Left ventricle myocardium inferior (tissue), 1 donor: Measurements from ENCODE around the gene VWF. TPM values are rescaled to one million over a fixed set of nuclear protein-coding genes. Genes with fewer than 3 reads are reported as not detected.

Experiments used
- DNase-seq: peaks from one replicate; pipeline ENCODE4 v3.0.0-alpha.2; 2020
- H3K27ac ChIP-seq: fragments of 200-600 bp; replicated peaks from 2 replicates; pipeline ENCODE4 v1.8.0; 2021
- H3K27me3 ChIP-seq: fragments of 200-600 bp; 2 replicates; pipeline ENCODE4 v1.8.0; 2021; ENCODE audit warnings: low read depth
- H3K36me3 ChIP-seq: fragments of 200-600 bp; 2 replicates; pipeline ENCODE4 v1.8.0; 2021
- H3K4me1 ChIP-seq: fragments of 200-600 bp; 2 replicates; pipeline ENCODE4 v1.8.0; 2021
- H3K4me3 ChIP-seq: fragments of 200-600 bp; 2 replicates; pipeline ENCODE4 v1.8.0; 2021; ENCODE audit warnings: mild to moderate bottlenecking, moderate library complexity
- H3K9me3 ChIP-seq: fragments of 200-600 bp; replicated peaks from 2 replicates; pipeline ENCODE4 v1.8.0; 2021
- intact Hi-C: fragments of 100-400 bp; cut with micrococcal nuclease; formaldehyde crosslinking; loops from one replicate; pipeline ENCODE4 v1.11.0; 2022
- long read RNA-seq: library from polyadenylated mRNA; unstranded; transcript quantifications from one replicate; pipeline ENCODE4 v2.0.0, GENCODE V29; 2021
- total RNA-seq: library from RNA; stranded (reverse); fragmentation: NEBNext Ultra II Directional; extraction: Animal tissue kit (Norgen Biotek cat#: 25700); gene quantifications from one replicate; pipeline ENCODE4 v1.2.1, GENCODE V29; 2021
- TF ChIP-seq, protein P1 (sequence below): fragments of 200-600 bp; IDR thresholded peaks from 2 replicates; pipeline ENCODE4 v1.8.0; 2021; ENCODE audit warnings: antibody characterized with exemption, mild to moderate bottlenecking, borderline replicate concordance
- donor health status: DM: no; HTN: yes; CAD: no; lungs with severe emphysema.

VWF gene
- 250 TPM for total RNA-seq
- long read RNA-seq, full-length matches to known transcripts = 2 of 218 reads
- long read RNA-seq, partial matches to known transcripts = 199 of 218 reads
- long read RNA-seq, other reads (novel, unspliced or antisense) = 17 of 218 reads

DNA sequence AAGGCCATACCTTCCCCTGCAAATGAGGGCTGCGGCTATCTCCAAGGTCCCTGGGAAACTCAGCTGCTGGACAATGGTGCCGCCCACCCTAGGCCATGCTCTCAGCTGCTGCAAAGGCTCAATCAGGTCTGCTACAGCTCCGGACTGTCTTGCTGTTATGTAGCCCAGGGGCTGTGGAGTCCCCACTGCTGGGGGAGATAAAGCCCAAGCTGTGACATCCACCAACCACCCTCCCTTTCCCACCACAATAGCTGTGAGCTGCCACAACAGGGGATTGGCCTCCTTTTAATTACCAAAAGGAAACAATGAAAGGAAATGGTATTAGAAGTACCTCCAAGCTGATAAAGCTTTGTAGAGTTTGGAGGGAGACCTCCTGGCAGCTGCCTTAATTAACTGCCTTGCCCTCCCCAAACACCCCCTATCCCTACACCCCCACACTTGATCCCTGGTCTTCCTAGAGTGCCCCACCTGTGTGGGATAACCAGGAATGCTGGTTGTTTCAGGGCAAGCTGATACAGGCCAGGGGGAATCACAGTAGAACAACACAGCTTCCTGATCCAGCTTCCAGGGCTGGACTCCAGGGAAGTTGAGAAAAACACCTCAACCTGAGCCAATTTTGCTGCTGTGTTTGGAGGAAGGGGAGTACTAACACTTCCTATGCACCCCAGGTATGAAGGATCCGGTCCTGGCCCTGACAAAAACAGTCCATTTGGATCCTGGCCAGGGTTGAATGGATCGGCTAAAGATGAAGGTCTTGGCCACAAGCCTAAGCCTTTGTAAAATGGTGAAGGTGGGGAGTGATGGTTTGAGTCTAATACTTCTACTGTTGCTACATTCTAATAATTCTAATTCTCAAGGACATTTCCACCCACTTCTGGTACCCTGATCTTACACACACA, at the start of gene VWF:
Gene VWF (minus strand): TSS at position 260 of the 899 bp plus-strand sequence. CDS start 1,474 bp downstream, outside the sequence.
- intact Hi-C loops = no loop called here
- H3K4me1 ChIP-seq = peaks cover 9% of the 10 kb centered on the region
- TF ChIP-seq, protein P1, sequence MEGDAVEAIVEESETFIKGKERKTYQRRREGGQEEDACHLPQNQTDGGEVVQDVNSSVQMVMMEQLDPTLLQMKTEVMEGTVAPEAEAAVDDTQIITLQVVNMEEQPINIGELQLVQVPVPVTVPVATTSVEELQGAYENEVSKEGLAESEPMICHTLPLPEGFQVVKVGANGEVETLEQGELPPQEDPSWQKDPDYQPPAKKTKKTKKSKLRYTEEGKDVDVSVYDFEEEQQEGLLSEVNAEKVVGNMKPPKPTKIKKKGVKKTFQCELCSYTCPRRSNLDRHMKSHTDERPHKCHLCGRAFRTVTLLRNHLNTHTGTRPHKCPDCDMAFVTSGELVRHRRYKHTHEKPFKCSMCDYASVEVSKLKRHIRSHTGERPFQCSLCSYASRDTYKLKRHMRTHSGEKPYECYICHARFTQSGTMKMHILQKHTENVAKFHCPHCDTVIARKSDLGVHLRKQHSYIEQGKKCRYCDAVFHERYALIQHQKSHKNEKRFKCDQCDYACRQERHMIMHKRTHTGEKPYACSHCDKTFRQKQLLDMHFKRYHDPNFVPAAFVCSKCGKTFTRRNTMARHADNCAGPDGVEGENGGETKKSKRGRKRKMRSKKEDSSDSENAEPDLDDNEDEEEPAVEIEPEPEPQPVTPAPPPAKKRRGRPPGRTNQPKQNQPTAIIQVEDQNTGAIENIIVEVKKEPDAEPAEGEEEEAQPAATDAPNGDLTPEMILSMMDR = no peak
- no peaks in the 10 kb centered on the region for H3K9me3 ChIP-seq
- H3K4me3 ChIP-seq = peak within 1 kb of the TSS; percentile 63
- H3K27me3 ChIP-seq = no peaks in the 10 kb centered on the region
- peak within 1 kb of the TSS; percentile 88 for H3K27ac ChIP-seq
- DNase-seq = no peak
- H3K36me3 ChIP-seq = peaks cover 4% of the 10 kb centered on the region

DNA sequence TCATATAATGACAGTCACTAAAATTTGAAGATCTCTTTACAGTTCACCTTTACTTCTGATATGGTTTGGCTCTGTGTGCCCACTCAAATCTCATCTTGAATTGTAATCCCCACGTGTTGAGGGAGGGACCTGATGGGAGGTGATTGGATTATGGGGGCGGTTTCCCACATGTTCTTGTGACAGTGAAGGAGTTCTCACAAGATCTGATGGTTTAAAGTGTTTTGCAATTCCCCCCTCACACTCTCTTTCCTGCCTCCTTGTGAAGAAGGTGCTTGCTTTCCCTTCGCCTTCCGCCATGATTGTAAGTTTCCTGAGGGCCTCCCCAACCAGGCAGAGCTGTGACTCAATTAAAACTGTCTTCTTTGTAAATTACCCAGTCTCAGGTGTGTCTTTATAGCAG, 48.4 kb upstream of the VWF start:
- no peaks in the 10 kb centered on the region for H3K9me3 ChIP-seq

GRCh38 chr12:6172086-6172485, 47.6 kb upstream of the VWF start:
- no peak overlapping the region for H3K4me3 ChIP-seq
- H3K36me3 ChIP-seq = no peaks in the 10 kb centered on the region
- intact Hi-C loops = no loop called here
- H3K9me3 ChIP-seq = no peaks in the 10 kb centered on the region
- peaks cover 26% of the 10 kb centered on the region for H3K4me1 ChIP-seq
- TF ChIP-seq, protein P1 = no peak
- H3K27me3 ChIP-seq = no peaks in the 10 kb centered on the region
- H3K27ac ChIP-seq = peak overlapping the region; percentile 86
- DNase-seq = no peak

More for the DNA sequence above, 48.4 kb upstream of the VWF start:
- Histone ChIP-seq H3K4me3 (no peak overlapping the region), H3K4me1 (peaks cover 18% of the 10 kb centered on the region), H3K27ac (peak overlapping the region; percentile 86), H3K36me3 (no peaks in the 10 kb centered on the region), H3K27me3 (no peaks in the 10 kb centered on the region)
- TF ChIP-seq, protein P1 = no peak
- no peak for DNase-seq
- intact Hi-C loops = no loop called here

DNA sequence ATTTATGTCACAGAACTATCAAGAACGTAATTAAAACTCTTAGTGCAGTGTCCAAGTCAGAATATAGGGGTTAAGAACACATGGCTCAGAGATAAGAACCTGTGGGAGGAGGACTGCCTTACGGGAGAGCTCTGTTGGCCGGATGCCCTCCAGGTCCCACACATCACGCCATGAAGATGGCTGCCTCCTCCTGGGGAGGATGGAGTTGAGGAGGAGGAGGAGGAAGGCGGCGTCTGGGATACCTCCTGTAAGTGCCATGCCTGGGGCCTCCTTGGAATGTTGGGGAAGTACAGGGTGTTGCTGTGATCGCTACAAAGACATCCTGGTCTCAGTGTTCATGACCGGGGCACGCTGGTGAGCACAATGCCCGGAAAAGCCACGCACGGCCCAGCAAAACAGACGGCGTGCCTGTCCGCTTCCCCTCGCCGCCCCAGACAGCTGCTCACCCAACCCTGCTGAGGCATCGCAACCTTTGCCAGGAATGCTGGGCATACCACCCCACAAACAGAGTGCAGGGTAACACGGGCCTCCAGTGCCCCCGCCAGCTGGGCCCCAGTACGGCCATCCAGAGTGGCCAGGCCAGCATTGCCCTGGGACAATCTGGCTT, 47.0 kb upstream of the VWF start:
- TF ChIP-seq, protein P1 = no peak

DNA sequence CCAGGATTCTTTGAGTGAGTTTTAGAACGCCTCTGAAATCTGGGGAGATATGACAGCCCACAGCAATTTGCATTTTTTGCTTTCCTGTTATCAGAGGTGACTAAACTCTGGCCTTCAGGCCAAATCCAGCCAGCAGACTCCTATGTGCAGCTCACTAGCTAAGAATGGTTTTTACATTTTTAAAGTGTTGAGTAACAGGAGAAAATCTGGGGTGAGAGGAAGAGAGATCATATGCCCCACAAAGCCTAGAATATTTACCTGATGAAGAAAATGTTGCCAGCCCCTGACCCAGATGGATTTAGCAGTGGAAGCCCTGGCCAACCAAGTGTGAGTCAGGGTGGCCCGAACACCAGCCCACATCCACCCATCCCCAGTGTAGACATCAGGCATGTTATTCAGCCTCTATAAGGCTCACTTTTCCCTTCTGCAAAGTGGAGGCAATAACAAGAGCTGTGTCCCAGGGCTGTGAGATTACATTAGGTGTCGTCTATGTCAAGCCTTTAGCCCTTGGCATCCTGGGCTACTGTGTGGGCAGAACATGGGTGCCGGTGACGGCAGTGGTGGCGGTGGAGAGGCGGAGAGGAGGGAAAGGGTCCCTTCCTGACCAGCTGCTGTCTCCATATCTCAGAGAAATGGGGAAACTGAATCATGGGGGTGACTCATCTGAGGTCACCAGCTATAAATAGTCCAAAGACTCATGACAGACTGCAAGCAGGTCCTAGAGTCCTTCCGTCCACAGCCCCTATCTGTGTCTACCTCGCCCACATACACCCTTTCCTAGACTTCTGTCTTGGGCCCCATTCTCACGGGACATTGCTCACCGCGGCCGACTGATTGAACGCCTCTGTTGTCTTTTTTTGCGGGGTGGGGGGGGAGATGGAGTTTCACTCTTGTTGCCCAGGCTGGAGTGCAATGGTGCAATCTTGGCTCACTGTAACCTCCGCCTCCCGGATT, 43.1 kb upstream of the VWF start:
- Histone ChIP-seq H3K27me3 (no peaks in the 10 kb centered on the region), H3K9me3 (no peaks in the 10 kb centered on the region), H3K4me3 (no peak overlapping the region), H3K27ac (peak overlapping the region; percentile 72), H3K4me1 (peaks cover 29% of the 10 kb centered on the region), H3K36me3 (no peaks in the 10 kb centered on the region)
- intact Hi-C loops = no loop called here
- DNase-seq = no peak
- TF ChIP-seq, protein P1 = no peak

More for the DNA sequence above, 47.0 kb upstream of the VWF start:
- H3K27me3 ChIP-seq = no peaks in the 10 kb centered on the region
- H3K36me3 ChIP-seq = no peaks in the 10 kb centered on the region
- H3K4me1 ChIP-seq = peaks cover 30% of the 10 kb centered on the region
- no peaks in the 10 kb centered on the region for H3K9me3 ChIP-seq
- H3K27ac ChIP-seq = peak overlapping the region; percentile 86
- DNase-seq = peak; percentile 67
- intact Hi-C loops = no loop called here
- no peak overlapping the region for H3K4me3 ChIP-seq
